Calu3 (cell line): ENCODE measurements around the gene SLC22A12. TPM values are rescaled to one million over a fixed set of nuclear protein-coding genes. Genes with fewer than 3 reads are reported as not detected.

Experiments used
- Bru-seq: library from RNA; stranded (reverse); fragments of 400-500 nt; gene quantifications from one replicate; lab custom pipeline; 2021; lab: Mats Ljungman, UMichigan
- BruChase-seq, 2 experiments: library from RNA; stranded (reverse); fragments of 400-500 nt; gene quantifications; one replicate each; lab custom pipeline; 2021; lab: Mats Ljungman, UMichigan
- BruUV-seq: library from RNA; stranded (reverse); fragments of 400-500 nt; replicated peaks from 2 replicates; lab custom pipeline; 2021; lab: Mats Ljungman, UMichigan
- CTCF ChIA-PET: fragments of 300-600 bp; sonication (Branson Sonifier 250); formaldehyde crosslinking; loops from one replicate; lab custom pipeline; 2022; ENCODE audit warnings: antibody characterized with exemption; lab: Charles Lee
- DNase-seq: peaks from one replicate; pipeline ENCODE4 v3.0.0; 2022
- H3K27ac Mint-ChIP-seq: one replicate; pipeline ENCODE4 v1.8.0; 2022; ENCODE audit warnings: mixed read lengths; ENCODE audit not compliant: unreplicated experiment
- H3K27me3 Mint-ChIP-seq: one replicate; pipeline ENCODE4 v1.8.0; 2022; ENCODE audit warnings: mixed read lengths; ENCODE audit not compliant: unreplicated experiment
- H3K36me3 Mint-ChIP-seq: one replicate; pipeline ENCODE4 v1.8.0; 2022; ENCODE audit warnings: mild to moderate bottlenecking, moderate library complexity, mixed read lengths; ENCODE audit not compliant: insufficient read depth, unreplicated experiment
- H3K4me1 Mint-ChIP-seq: one replicate; pipeline ENCODE4 v1.8.0; 2022; ENCODE audit warnings: mild to moderate bottlenecking, low read depth, mixed read lengths; ENCODE audit not compliant: unreplicated experiment
- H3K4me3 Mint-ChIP-seq: one replicate; pipeline ENCODE4 v1.8.0; 2022; ENCODE audit warnings: mild to moderate bottlenecking, low read depth, moderate library complexity, mixed read lengths; ENCODE audit not compliant: unreplicated experiment
- H3K9me3 Mint-ChIP-seq: one replicate; pipeline ENCODE4 v1.8.0; 2022; ENCODE audit warnings: low read depth, mixed read lengths; ENCODE audit not compliant: unreplicated experiment
- intact Hi-C: fragments of 100-400 bp; cut with micrococcal nuclease; formaldehyde crosslinking; loops from one replicate; pipeline ENCODE4 v1.10.0; 2022; ENCODE audit not compliant: unreplicated experiment
- long read RNA-seq: library from polyadenylated mRNA; stranded (forward); transcript quantifications from one replicate; pipeline ENCODE4 v2.0.0, GENCODE V29; 2022
- total RNA-seq: library from RNA; stranded (reverse); gene quantifications from 2 replicates; pipeline ENCODE4 v1.2.3, GENCODE V29; 2022
- TF ChIP-seq, protein P1 (sequence below): fragments of 200-600 bp; IDR thresholded peaks from one replicate; pipeline ENCODE4 v1.8.0; 2022; ENCODE audit warnings: antibody characterized with exemption; ENCODE audit not compliant: unreplicated experiment

SLC22A12 gene
- total RNA-seq (not detected in 2 replicates), Bru-seq, nascent RNA (not detected), BruChase-seq, experiment 1, labeled RNA remaining after a 6-hour chase (not detected), BruChase-seq, experiment 2, labeled RNA remaining after a 2-hour chase (not detected)
- long read RNA-seq = 0 reads

GRCh38 chr11:64590763-64591221 is at the start of gene SLC22A12:
Gene SLC22A12 (plus strand): TSS chr11:64591220. CDS start chr11:64591557, 337 bp downstream.
- TF ChIP-seq, protein P1, sequence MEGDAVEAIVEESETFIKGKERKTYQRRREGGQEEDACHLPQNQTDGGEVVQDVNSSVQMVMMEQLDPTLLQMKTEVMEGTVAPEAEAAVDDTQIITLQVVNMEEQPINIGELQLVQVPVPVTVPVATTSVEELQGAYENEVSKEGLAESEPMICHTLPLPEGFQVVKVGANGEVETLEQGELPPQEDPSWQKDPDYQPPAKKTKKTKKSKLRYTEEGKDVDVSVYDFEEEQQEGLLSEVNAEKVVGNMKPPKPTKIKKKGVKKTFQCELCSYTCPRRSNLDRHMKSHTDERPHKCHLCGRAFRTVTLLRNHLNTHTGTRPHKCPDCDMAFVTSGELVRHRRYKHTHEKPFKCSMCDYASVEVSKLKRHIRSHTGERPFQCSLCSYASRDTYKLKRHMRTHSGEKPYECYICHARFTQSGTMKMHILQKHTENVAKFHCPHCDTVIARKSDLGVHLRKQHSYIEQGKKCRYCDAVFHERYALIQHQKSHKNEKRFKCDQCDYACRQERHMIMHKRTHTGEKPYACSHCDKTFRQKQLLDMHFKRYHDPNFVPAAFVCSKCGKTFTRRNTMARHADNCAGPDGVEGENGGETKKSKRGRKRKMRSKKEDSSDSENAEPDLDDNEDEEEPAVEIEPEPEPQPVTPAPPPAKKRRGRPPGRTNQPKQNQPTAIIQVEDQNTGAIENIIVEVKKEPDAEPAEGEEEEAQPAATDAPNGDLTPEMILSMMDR = no peak
- Mint-ChIP-seq H3K9me3 (peaks cover 14% of the 10 kb centered on the region), H3K4me3 (no peak within 1 kb of the TSS), H3K27ac (no peak within 1 kb of the TSS), H3K4me1 (no peaks in the 10 kb centered on the region), H3K27me3 (peaks cover 43% of the 10 kb centered on the region), H3K36me3 (no peaks in the 10 kb centered on the region)
- BruUV-seq = no TSS peak
- CTCF ChIA-PET = interaction anchor here (0.6 kb wide), 1 partner anchor 41 kb away, joined by 3 read pairs; no protein-coding TSS in a partner anchor
- no peak for DNase-seq
- intact Hi-C loops = no loop called here

- no TSS peak for BruUV-seq
Observed at GRCh38 chr11:64542172-64543125, 48.6 kb upstream of the SLC22A12 start.

GRCh38 chr11:64543818-64544217 is 47.2 kb upstream of the SLC22A12 start:
- peaks cover 55% of the 10 kb centered on the region for H3K27me3 Mint-ChIP-seq
- no peak for DNase-seq
- peaks cover 4% of the 10 kb centered on the region for H3K9me3 Mint-ChIP-seq
- TF ChIP-seq, protein P1 = no peak
- CTCF ChIA-PET = no interaction called here
- H3K4me3 Mint-ChIP-seq = no peak overlapping the region
- peaks cover 11% of the 10 kb centered on the region for H3K4me1 Mint-ChIP-seq
- intact Hi-C loops = no loop called here
- no peak overlapping the region for H3K27ac Mint-ChIP-seq
- no TSS peak for BruUV-seq
- H3K36me3 Mint-ChIP-seq = no peaks in the 10 kb centered on the region

More at GRCh38 chr11:64542172-64543125, 48.6 kb upstream of the SLC22A12 start:
- CTCF ChIA-PET = no interaction called here
- Mint-ChIP-seq H3K27me3 (peaks cover 59% of the 10 kb centered on the region), H3K4me3 (no peak overlapping the region), H3K27ac (no peak overlapping the region), H3K36me3 (no peaks in the 10 kb centered on the region), H3K4me1 (peaks cover 11% of the 10 kb centered on the region), H3K9me3 (peaks cover 2% of the 10 kb centered on the region)
- TF ChIP-seq, protein P1 = no peak
- intact Hi-C loops = no loop called here
- no peak for DNase-seq

- CTCF ChIA-PET = no interaction called here
Observed at GRCh38 chr11:64544616-64545296, 46.3 kb upstream of the SLC22A12 start.

More at GRCh38 chr11:64544616-64545296, 46.3 kb upstream of the SLC22A12 start:
- intact Hi-C loops = no loop called here
- peaks cover 4% of the 10 kb centered on the region for H3K9me3 Mint-ChIP-seq
- no TSS peak for BruUV-seq
- no peak overlapping the region for H3K27ac Mint-ChIP-seq
- H3K27me3 Mint-ChIP-seq = peaks cover 55% of the 10 kb centered on the region
- H3K36me3 Mint-ChIP-seq = no peaks in the 10 kb centered on the region
- DNase-seq = no peak
- H3K4me1 Mint-ChIP-seq = peaks cover 11% of the 10 kb centered on the region
- H3K4me3 Mint-ChIP-seq = no peak overlapping the region
- TF ChIP-seq, protein P1 = no peak
